ENCODE data around the gene EGLN2.

The EGLN2 gene

DNA sequence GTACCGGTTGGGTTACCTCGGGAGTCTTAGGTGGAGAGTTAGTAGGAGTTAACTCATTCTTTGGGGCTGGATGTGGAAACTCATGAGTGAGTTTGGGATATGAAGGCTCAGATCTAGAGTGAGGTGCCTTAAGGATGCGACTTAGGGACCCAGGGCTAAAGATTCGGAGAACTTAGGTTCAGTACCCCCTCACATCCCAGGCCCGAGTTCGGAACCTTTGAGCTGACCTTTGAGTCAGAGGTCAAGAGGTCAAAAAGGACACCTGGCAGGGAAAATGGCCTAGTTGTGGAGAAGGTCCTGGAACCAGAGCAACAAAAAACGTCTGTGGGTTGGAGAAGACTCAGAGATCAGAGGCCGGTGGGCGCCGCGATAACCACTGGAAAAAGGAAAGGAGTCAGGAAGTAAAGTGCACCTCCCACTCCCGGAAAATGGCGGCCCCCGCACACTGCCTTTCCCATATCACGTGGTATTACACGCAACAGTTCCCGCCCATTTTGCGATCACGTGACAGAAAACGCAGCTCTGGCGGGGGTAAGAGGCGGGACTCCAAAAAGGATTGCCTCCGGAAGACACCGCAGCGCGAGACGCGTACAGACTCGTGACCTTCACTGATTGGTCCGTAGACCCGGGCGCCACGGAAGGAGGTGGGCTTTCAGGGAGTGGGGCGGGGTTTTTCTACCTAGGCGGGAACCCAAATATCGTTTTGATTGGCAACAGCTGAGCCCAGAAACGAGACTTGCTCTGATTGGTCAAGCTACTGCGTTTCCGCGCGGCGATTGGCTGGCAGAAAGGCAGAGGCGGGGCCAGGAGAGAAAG, 48.7 kb upstream of the EGLN2 start, which contains the start of gene ACTMAP (continued):
- TF ChIP-seq PRDM1 (tag by site-specific recombination; IDR thresholded peaks at IDR 0.05): peak; percentile 83
- TF ChIP-seq KLF8 (tag by site-specific recombination; IDR thresholded peaks at IDR 0.05): peak; percentile 93
- TF ChIP-seq BCL11B (tag by site-specific recombination; IDR thresholded peaks at IDR 0.05; ENCODE audit: low read depth): peak; percentile 100
- TF ChIP-seq, protein P1, sequence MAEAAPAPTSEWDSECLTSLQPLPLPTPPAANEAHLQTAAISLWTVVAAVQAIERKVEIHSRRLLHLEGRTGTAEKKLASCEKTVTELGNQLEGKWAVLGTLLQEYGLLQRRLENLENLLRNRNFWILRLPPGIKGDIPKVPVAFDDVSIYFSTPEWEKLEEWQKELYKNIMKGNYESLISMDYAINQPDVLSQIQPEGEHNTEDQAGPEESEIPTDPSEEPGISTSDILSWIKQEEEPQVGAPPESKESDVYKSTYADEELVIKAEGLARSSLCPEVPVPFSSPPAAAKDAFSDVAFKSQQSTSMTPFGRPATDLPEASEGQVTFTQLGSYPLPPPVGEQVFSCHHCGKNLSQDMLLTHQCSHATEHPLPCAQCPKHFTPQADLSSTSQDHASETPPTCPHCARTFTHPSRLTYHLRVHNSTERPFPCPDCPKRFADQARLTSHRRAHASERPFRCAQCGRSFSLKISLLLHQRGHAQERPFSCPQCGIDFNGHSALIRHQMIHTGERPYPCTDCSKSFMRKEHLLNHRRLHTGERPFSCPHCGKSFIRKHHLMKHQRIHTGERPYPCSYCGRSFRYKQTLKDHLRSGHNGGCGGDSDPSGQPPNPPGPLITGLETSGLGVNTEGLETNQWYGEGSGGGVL (tag by site-specific recombination; IDR thresholded peaks at IDR 0.05): peak; percentile 38
- no peak for TF ChIP-seq ZNF670 (tag by site-specific recombination; IDR thresholded peaks at IDR 0.05; ENCODE audit: low read depth)
- TF ChIP-seq ZNF692 (tag by site-specific recombination; IDR thresholded peaks at IDR 0.05): peak; percentile 77
- TF ChIP-seq PBX3 (CRISPR knock-in tag; IDR thresholded peaks at IDR 0.05): no peak
- peak; percentile 79; the same call in 1 of the 2 replicates for TF ChIP-seq ZBTB48 (tag by site-specific recombination; IDR thresholded peaks at IDR 0.05)
- TF ChIP-seq ZNF626 (tag by site-specific recombination; IDR thresholded peaks at IDR 0.05): no peak
- TF ChIP-seq, protein P2, sequence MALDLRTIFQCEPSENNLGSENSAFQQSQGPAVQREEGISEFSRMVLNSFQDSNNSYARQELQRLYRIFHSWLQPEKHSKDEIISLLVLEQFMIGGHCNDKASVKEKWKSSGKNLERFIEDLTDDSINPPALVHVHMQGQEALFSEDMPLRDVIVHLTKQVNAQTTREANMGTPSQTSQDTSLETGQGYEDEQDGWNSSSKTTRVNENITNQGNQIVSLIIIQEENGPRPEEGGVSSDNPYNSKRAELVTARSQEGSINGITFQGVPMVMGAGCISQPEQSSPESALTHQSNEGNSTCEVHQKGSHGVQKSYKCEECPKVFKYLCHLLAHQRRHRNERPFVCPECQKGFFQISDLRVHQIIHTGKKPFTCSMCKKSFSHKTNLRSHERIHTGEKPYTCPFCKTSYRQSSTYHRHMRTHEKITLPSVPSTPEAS (tag by site-specific recombination; IDR thresholded peaks at IDR 0.05): peak; percentile 59
- no peak for TF ChIP-seq ZNF514 (tag by site-specific recombination; IDR thresholded peaks at IDR 0.05)
- TF ChIP-seq ZNF596 (tag by site-specific recombination; IDR thresholded peaks at IDR 0.05): no peak; the same call in 1 of the 2 replicates
- TF ChIP-seq ZNF624 (tag by site-specific recombination; IDR thresholded peaks at IDR 0.05): no peak
- peak; percentile 91 for TF ChIP-seq ZNF610 (tag by site-specific recombination; IDR thresholded peaks at IDR 0.05; ENCODE audit: borderline replicate concordance)
- peak; percentile 71 for TF ChIP-seq ZNF843 (tag by site-specific recombination; IDR thresholded peaks at IDR 0.05)
- TF ChIP-seq ZNF791 (tag by site-specific recombination; IDR thresholded peaks at IDR 0.05): no peak
- peak; percentile 78 for TF ChIP-seq KLF1 (tag by site-specific recombination; IDR thresholded peaks at IDR 0.05)
- TF ChIP-seq ZNF394 (tag by site-specific recombination; IDR thresholded peaks at IDR 0.05; ENCODE audit: borderline replicate concordance): no peak; the same call in 1 of the 2 replicates
- no peak for TF ChIP-seq ATF2 (tag by site-specific recombination; IDR thresholded peaks at IDR 0.05; ENCODE audit: low read depth)
- TF ChIP-seq RBAK (tag by site-specific recombination; IDR thresholded peaks at IDR 0.05): peak; percentile 74
- no peak for TF ChIP-seq GLI2 (tag by site-specific recombination; IDR thresholded peaks at IDR 0.05; ENCODE audit: borderline replicate concordance, low read depth)
- peak; percentile 89 for TF ChIP-seq GLIS1 (tag by site-specific recombination; IDR thresholded peaks at IDR 0.05)
- TF ChIP-seq ZNF558 (tag by site-specific recombination; IDR thresholded peaks at IDR 0.05): 0 out of 2 replicates have a peak, but pooled peaks have one; percentile 68
- TF ChIP-seq ZNF112 (tag by site-specific recombination; IDR thresholded peaks at IDR 0.05): no peak
- peak; percentile 72 for TF ChIP-seq ZSCAN5A (tag by site-specific recombination; IDR thresholded peaks at IDR 0.05)
- no peak for TF ChIP-seq ZNF169 (tag by site-specific recombination; IDR thresholded peaks at IDR 0.05)
- no peak for TF ChIP-seq MYNN (tag by site-specific recombination; IDR thresholded peaks at IDR 0.05; ENCODE audit: borderline replicate concordance)
